HG03060 (cell line): ENCODE data around the gene P3H3.
"Not testable (repeated sequence)": the region's sequence is repeated elsewhere in the genome, so short reads cannot be mapped to it uniquely, and the experiment has no call there.

Experiments
- ATAC-seq: cut with Tn5 transposase; IDR thresholded peaks from one replicate; pipeline ENCODE4 v1.9.1; 2021; ENCODE audit warnings: low read depth, moderate number of reproducible peaks; ENCODE audit not compliant: unreplicated experiment

The P3H3 gene

GRCh38 chr12:6863033-6863432, 34.8 kb downstream of the P3H3 start:
- ATAC-seq = no peak

- no peak for ATAC-seq
These were observed 35.5 kb downstream of the P3H3 start for GRCh38 chr12:6863586-6864321.

GRCh38 chr12:6865307-6865706, 37.1 kb downstream of the P3H3 start:
- not testable (repeated sequence) for ATAC-seq

GRCh38 chr12:6866163-6866919, 38.1 kb downstream of the P3H3 start:
- ATAC-seq = no peak

GRCh38 chr12:6866920-6867412, 38.8 kb downstream of the P3H3 start:
- ATAC-seq = no peak

- no peak for ATAC-seq
These were observed 39.4 kb downstream of the P3H3 start, which contains the start of gene TPI1 for GRCh38 chr12:6867413-6868210. TPI1 (plus strand) TSS chr12:6867531; CDS start chr12:6867567, 36 bp downstream.

GRCh38 chr12:6868211-6869048, 40.2 kb downstream of the P3H3 start:
- ATAC-seq = no peak

GRCh38 chr12:6869049-6870021, 41.1 kb downstream of the P3H3 start:
- ATAC-seq = no peak

- not testable (repeated sequence) for ATAC-seq
These were observed 42.1 kb downstream of the P3H3 start for GRCh38 chr12:6870304-6870703.

GRCh38 chr12:6871052-6871957, 43.1 kb downstream of the P3H3 start:
- ATAC-seq = no peak

GRCh38 chr12:6872073-6873048, 44.2 kb downstream of the P3H3 start:
- no peak for ATAC-seq

GRCh38 chr12:6873094-6874014, 45.1 kb downstream of the P3H3 start, which contains the start of gene SPSB2:
SPSB2 (minus strand) TSS chr12:6873303; CDS start chr12:6872901, 402 bp downstream.
- peak; percentile 43 for ATAC-seq

- not testable (repeated sequence) for ATAC-seq
These were observed 45.8 kb downstream of the P3H3 start for GRCh38 chr12:6874015-6874368.

GRCh38 chr12:6879824-6880223, 51.6 kb downstream of the P3H3 start:
- ATAC-seq = not testable (repeated sequence)

GRCh38 chr12:6883252-6883651, 55.0 kb downstream of the P3H3 start:
- no peak for ATAC-seq

GRCh38 chr12:6883683-6884082, 55.5 kb downstream of the P3H3 start:
- no peak for ATAC-seq
